SK-N-SH treated with all-trans-retinoic acid at 6 μM for 48 hours (cell line): ENCODE results near the gene SVOPL.

Source experiments
- OSR1 ChIP-seq: fragments of 250-450 bp; sonication (Bioruptor Pico); IDR thresholded peaks from 2 replicates; pipeline ENCODE4 v1.8.0; 2022; ENCODE audit warnings: moderate library complexity, mild to moderate bottlenecking, inconsistent platforms
- ZC3H10 ChIP-seq: fragments of 250-450 bp; sonication (Bioruptor Pico); IDR thresholded peaks from 2 replicates; pipeline ENCODE4 v1.5.1; 2021; ENCODE audit warnings: mild to moderate bottlenecking, moderate library complexity
- TF ChIP-seq, protein P1 (sequence below): fragments of 250-450 bp; sonication (Bioruptor Pico); IDR thresholded peaks from 2 replicates; pipeline ENCODE4 v1.5.1; 2020; ENCODE audit warnings: low read depth, mild to moderate bottlenecking, moderate library complexity

DNA sequence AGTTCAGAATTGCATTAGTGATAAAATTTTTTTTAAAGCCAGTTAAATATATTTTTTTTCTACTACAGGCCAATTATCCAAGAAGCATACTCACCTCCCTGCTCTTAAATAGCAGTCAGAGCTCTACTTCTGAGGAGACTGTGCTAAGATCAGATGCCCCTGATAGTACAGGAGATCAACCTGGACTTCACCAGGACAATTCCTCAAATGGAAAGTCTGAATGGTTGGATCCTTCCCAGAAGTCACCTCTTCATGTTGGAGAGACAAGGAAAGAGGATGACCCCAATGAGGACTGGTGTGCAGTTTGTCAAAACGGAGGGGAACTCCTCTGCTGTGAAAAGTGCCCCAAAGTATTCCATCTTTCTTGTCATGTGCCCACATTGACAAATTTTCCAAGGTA is 122.0 kb downstream of the SVOPL start:
- TF ChIP-seq OSR1 (CRISPR knock-in tag) (no peak), ZC3H10 (no peak)
- TF ChIP-seq, protein P1, sequence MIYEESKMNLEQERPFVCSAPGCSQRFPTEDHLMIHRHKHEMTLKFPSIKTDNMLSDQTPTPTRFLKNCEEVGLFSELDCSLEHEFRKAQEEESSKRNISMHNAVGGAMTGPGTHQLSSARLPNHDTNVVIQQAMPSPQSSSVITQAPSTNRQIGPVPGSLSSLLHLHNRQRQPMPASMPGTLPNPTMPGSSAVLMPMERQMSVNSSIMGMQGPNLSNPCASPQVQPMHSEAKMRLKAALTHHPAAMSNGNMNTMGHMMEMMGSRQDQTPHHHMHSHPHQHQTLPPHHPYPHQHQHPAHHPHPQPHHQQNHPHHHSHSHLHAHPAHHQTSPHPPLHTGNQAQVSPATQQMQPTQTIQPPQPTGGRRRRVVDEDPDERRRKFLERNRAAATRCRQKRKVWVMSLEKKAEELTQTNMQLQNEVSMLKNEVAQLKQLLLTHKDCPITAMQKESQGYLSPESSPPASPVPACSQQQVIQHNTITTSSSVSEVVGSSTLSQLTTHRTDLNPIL = no peak
